Vagina (tissue), 2 donors: ENCODE results near the gene CDC16. TPM values are rescaled to one million over a fixed set of nuclear protein-coding genes. Genes with fewer than 3 reads are reported as not detected.
A peak's percentile ranks its signal among the peaks of the same experiment; 100 is the strongest.

ENCODE experiments used
- DNase-seq, 2 donors: peaks; one replicate each; pipeline ENCODE4 v3.0.0-alpha.2; 2017; ENCODE audit errors: extremely low spot score in 2 of 2
- H3K27ac ChIP-seq: fragments of 200-600 bp; sonication (generic); one replicate; pipeline ENCODE4 v1.5.1; 2019
- H3K27me3 ChIP-seq: fragments of 200-600 bp; sonication (generic); one replicate; pipeline ENCODE4 v1.5.1; 2019
- H3K36me3 ChIP-seq, 2 donors: fragments of 200-600 bp; sonication (generic); one replicate each; pipeline ENCODE4 v1.5.1; 2017 to 2019
- H3K4me1 ChIP-seq: fragments of 200-600 bp; sonication (generic); one replicate; pipeline ENCODE4 v1.5.1; 2019
- H3K4me3 ChIP-seq, 2 donors: fragments of 200-600 bp; sonication (generic); 1 replicate in 1 of 2; 2 replicates in 1 of 2; pipeline ENCODE4 v1.5.1; 2016 to 2019
- H3K9me3 ChIP-seq: fragments of 200-600 bp; sonication (generic); one replicate; pipeline ENCODE4 v1.5.1; 2019
- POLR2A ChIP-seq, 2 donors: fragments of 450-650 bp; IDR thresholded peaks; one replicate each; pipeline ENCODE4 v1.6.1; 2017; ENCODE audit warnings: antibody characterized with exemption in 2 of 2, mild to moderate bottlenecking in 2 of 2, moderate library complexity in 2 of 2
- POLR2AphosphoS5 ChIP-seq, 2 donors: sonication (generic); formaldehyde crosslinking; IDR thresholded peaks; one replicate each; pipeline ENCODE4 v1.9.0; 2017; ENCODE audit warnings: antibody characterized with exemption in 2 of 2, mild to moderate bottlenecking in 2 of 2, low read depth in 1 of 2; ENCODE audit not compliant: insufficient read depth in 1 of 2
- intact Hi-C: fragments of 100-400 bp; cut with DNase I; formaldehyde crosslinking; loops from one replicate; pipeline ENCODE4 v1.15.1; 2023
- total RNA-seq: library from RNA; depleted of rRNA; stranded (reverse); fragments of >200 nt; gene quantifications from one replicate; pipeline ENCODE4 v1.2.3, GENCODE V29; 2016
- TF ChIP-seq, protein P1 (sequence below), 3 experiments: fragments of 450-650 bp in 2 of 3; fragments of 200-600 bp in 1 of 3; sonication (generic) in 1 of 3; IDR thresholded peaks; one replicate each; pipeline ENCODE4 v1.5.1; 2017 to 2019; ENCODE audit warnings: antibody characterized with exemption in 3 of 3, mild to moderate bottlenecking in 2 of 3, moderate library complexity in 2 of 3

Gene CDC16
- total RNA-seq, 1 donor from 2014 or later: 60.9 TPM

DNA sequence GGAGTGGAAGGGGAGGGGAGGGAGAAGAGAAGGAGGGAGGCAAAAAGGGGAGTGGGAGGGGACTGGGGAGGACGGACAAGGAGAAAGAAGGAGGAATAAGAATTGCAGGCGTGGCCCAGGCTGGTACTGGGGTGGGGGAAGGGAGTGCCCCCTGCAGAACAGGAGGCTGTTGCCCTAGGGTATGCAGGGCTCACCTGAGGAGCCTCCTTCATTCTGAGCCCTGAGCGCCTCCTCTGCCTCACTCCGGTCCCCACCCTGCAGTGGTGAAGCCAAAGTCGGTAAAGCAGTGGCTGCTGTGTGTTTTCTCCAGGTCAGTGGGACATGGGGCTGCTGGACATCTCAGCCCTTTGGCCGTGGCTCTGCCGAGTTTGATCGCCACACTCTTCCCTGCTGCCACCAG lies 9.1 kb upstream of the CDC16 start:
- no peaks in the 10 kb centered on the region for H3K27me3 ChIP-seq
- TF ChIP-seq POLR2A (IDR thresholded peaks at IDR 0.05) (no peak), POLR2AphosphoS5 (IDR thresholded peaks at IDR 0.05; ENCODE audit: insufficient read depth in 1 of 2, low read depth in 1 of 2) (no peak)
- TF ChIP-seq, protein P1, sequence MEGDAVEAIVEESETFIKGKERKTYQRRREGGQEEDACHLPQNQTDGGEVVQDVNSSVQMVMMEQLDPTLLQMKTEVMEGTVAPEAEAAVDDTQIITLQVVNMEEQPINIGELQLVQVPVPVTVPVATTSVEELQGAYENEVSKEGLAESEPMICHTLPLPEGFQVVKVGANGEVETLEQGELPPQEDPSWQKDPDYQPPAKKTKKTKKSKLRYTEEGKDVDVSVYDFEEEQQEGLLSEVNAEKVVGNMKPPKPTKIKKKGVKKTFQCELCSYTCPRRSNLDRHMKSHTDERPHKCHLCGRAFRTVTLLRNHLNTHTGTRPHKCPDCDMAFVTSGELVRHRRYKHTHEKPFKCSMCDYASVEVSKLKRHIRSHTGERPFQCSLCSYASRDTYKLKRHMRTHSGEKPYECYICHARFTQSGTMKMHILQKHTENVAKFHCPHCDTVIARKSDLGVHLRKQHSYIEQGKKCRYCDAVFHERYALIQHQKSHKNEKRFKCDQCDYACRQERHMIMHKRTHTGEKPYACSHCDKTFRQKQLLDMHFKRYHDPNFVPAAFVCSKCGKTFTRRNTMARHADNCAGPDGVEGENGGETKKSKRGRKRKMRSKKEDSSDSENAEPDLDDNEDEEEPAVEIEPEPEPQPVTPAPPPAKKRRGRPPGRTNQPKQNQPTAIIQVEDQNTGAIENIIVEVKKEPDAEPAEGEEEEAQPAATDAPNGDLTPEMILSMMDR (IDR thresholded peaks at IDR 0.05): no peak
- H3K9me3 ChIP-seq: no peaks in the 10 kb centered on the region
- no peak overlapping the region for H3K27ac ChIP-seq
- DNase-seq: no peak
- intact Hi-C loops: loop anchor here (2.0 to 5.0 kb wide), 2 partner anchors 275 to 413 kb away; no protein-coding TSS in a partner anchor
- H3K4me3 ChIP-seq: no peak overlapping the region
- no peaks in the 10 kb centered on the region for H3K36me3 ChIP-seq
- peaks cover 6% of the 10 kb centered on the region for H3K4me1 ChIP-seq

- Histone ChIP-seq H3K36me3 (no peaks in the 10 kb centered on the region), H3K4me3 (no peak overlapping the region), H3K27me3 (no peaks in the 10 kb centered on the region), H3K27ac (no peak overlapping the region), H3K9me3 (no peaks in the 10 kb centered on the region), H3K4me1 (peaks cover 6% of the 10 kb centered on the region)
- peak in 1 of 2 donors; percentile 78 for DNase-seq
- TF ChIP-seq POLR2A (IDR thresholded peaks at IDR 0.05) (no peak), POLR2AphosphoS5 (IDR thresholded peaks at IDR 0.05; ENCODE audit: insufficient read depth in 1 of 2, low read depth in 1 of 2) (no peak)
- TF ChIP-seq, protein P1 (IDR thresholded peaks at IDR 0.05): no peak
- intact Hi-C loops: loop anchor here (2.0 to 5.0 kb wide), 2 partner anchors 275 to 414 kb away; no protein-coding TSS in a partner anchor
Measured at GRCh38 chr13:114226088-114226487, 8.6 kb upstream of the CDC16 start.

- H3K27ac ChIP-seq: no peak overlapping the region
- H3K36me3 ChIP-seq: no peaks in the 10 kb centered on the region
- TF ChIP-seq, protein P1 (IDR thresholded peaks at IDR 0.05): peak; percentile 82 to 98 (median 86)
- peak in 1 of 2 donors; percentile 39 for TF ChIP-seq POLR2AphosphoS5 (IDR thresholded peaks at IDR 0.05; ENCODE audit: insufficient read depth in 1 of 2, low read depth in 1 of 2)
- no peak for TF ChIP-seq POLR2A (IDR thresholded peaks at IDR 0.05)
- intact Hi-C loops: loop anchor here (2.0 to 5.0 kb wide), 2 partner anchors 276 to 415 kb away; no protein-coding TSS in a partner anchor
- H3K27me3 ChIP-seq: no peaks in the 10 kb centered on the region
- H3K4me3 ChIP-seq: no peak overlapping the region
- H3K9me3 ChIP-seq: no peaks in the 10 kb centered on the region
- peaks cover 6% of the 10 kb centered on the region for H3K4me1 ChIP-seq
- DNase-seq: peak in 1 of 2 donors; percentile 89
Measured at GRCh38 chr13:114226699-114227323, 7.9 kb upstream of the CDC16 start.

DNA sequence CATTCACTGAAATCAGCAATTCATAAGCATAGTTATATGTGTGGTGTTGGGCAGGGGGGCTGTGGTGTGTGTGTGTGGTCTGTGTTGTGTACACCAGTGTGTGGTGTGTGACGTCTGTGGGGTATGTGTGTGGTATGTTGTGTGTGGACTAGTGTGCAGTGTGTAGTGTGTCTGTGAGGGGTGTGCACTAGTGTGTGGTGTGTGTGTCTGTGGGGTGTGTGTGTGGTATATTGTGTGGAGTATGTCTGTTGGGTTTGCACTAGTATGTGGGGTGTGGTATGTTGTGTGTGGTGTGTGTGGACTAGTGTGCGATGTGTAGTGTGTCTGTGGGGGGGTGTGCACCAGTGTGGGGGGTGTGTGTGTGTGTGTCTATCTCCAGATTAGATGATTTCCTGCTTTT lies 7.2 kb upstream of the CDC16 start:
- no peak overlapping the region for H3K27ac ChIP-seq
- H3K4me1 ChIP-seq: peaks cover 6% of the 10 kb centered on the region
- TF ChIP-seq POLR2AphosphoS5 (IDR thresholded peaks at IDR 0.05; ENCODE audit: insufficient read depth in 1 of 2, low read depth in 1 of 2) (no peak), POLR2A (IDR thresholded peaks at IDR 0.05) (no peak)
- TF ChIP-seq, protein P1 (IDR thresholded peaks at IDR 0.05): no peak
- no peaks in the 10 kb centered on the region for H3K27me3 ChIP-seq
- DNase-seq: no peak
- H3K9me3 ChIP-seq: no peaks in the 10 kb centered on the region
- no peaks in the 10 kb centered on the region for H3K36me3 ChIP-seq
- H3K4me3 ChIP-seq: no peak overlapping the region
- intact Hi-C loops: loop anchor here (2.0 to 5.0 kb wide), 2 partner anchors 277 to 415 kb away; no protein-coding TSS in a partner anchor

DNA sequence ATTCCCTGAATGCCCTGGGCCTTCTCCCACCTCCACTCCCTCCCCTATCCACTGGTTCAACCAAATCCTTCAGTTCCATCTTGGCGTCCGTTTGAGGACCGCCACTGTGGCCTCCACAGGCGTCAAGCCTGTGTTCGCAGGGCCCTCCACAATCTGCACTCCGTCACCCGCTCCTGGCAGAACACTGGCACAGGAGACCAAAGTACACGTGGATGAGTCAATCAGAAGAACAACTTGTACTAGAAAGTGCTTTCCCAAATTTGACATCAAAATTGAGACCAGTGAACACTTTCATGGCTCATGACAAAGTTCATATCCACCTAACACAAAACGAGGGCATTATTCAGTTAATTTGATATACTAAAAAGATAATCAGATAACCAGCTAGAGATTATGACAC lies 6.5 kb upstream of the CDC16 start:
- Histone ChIP-seq H3K27ac (no peak overlapping the region), H3K27me3 (no peaks in the 10 kb centered on the region), H3K36me3 (no peaks in the 10 kb centered on the region), H3K9me3 (no peaks in the 10 kb centered on the region), H3K4me1 (peaks cover 6% of the 10 kb centered on the region), H3K4me3 (no peak overlapping the region)
- TF ChIP-seq POLR2A (IDR thresholded peaks at IDR 0.05): no peak
- no peak for TF ChIP-seq POLR2AphosphoS5 (IDR thresholded peaks at IDR 0.05; ENCODE audit: insufficient read depth in 1 of 2, low read depth in 1 of 2)
- TF ChIP-seq, protein P1 (IDR thresholded peaks at IDR 0.05): no peak
- intact Hi-C loops: loop anchor here (5.0 kb wide), 1 partner anchor 416 kb away; no protein-coding TSS in a partner anchor
- DNase-seq: no peak
